ENCODE measurements around the gene KRT35.

Gene KRT35

DNA sequence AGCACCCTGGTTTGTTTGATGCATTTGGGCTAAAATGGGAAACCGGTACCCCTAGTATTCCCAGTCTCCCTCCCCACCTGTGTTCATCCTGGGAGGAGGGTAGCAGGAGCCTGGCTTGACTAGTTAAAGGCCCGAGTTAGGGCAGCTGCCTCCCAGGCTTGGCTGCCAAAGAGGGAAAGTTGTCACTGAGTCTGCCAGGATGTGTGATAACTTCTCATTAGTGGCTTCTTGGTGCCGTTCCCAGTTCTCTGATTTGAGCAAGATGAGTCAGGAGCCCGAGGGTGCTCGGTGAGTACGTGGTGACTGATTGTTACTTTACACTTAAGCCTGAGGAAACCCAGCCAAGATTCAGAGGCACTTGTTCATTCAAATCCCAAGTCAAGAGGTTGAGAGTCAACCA, 16.3 kb downstream of the KRT35 start:
- Histone ChIP-seq H3K9me3 (ENCODE audit: control insufficient read depth, low read length) (peaks cover 13% of the 10 kb centered on the region), H3K4me1 (ENCODE audit: control insufficient read depth, insufficient read depth, low read length) (peaks cover 9% of the 10 kb centered on the region), H3K36me3 (ENCODE audit: control insufficient read depth, insufficient read depth, low read length, severe bottlenecking) (no peaks in the 10 kb centered on the region), H3K9ac (ENCODE audit: low read length) (no peak overlapping the region), H3K27me3 (replicated peaks; ENCODE audit: control insufficient read depth, insufficient read depth, low read length) (peaks cover 53% of the 10 kb centered on the region), H3K4me3 (ENCODE audit: low read length) (no peak overlapping the region)
- DNase-seq (ENCODE audit: low read depth) = peak; percentile 76

DNA sequence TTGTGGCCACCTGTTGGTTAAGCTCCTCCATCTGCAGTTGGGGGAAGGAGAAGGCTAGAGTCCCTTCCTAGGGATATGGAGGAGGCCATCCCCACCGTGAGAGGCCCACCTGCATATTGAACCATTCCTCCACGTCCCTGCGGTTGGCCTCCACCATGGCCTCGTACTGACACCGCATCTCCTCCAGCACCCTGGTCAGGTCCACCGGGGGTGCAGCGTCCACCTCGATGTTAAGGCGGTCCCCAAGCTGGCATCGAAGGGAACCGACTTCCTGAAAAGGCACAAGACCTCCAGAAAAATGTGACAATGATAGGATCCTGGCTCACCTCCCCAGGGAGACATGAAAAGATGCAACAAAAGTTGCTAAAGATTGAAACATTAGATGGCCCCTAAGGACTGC, 16.8 kb downstream of the KRT35 start:
- DNase-seq (ENCODE audit: low read depth) = no peak
- Histone ChIP-seq H3K4me3 (ENCODE audit: low read length) (no peak overlapping the region), H3K4me1 (ENCODE audit: control insufficient read depth, insufficient read depth, low read length) (peaks cover 9% of the 10 kb centered on the region), H3K36me3 (ENCODE audit: control insufficient read depth, insufficient read depth, low read length, severe bottlenecking) (no peaks in the 10 kb centered on the region), H3K27me3 (replicated peaks; ENCODE audit: control insufficient read depth, insufficient read depth, low read length) (peaks cover 55% of the 10 kb centered on the region), H3K9me3 (ENCODE audit: control insufficient read depth, low read length) (peaks cover 13% of the 10 kb centered on the region), H3K9ac (ENCODE audit: low read length) (no peak overlapping the region)

DNA sequence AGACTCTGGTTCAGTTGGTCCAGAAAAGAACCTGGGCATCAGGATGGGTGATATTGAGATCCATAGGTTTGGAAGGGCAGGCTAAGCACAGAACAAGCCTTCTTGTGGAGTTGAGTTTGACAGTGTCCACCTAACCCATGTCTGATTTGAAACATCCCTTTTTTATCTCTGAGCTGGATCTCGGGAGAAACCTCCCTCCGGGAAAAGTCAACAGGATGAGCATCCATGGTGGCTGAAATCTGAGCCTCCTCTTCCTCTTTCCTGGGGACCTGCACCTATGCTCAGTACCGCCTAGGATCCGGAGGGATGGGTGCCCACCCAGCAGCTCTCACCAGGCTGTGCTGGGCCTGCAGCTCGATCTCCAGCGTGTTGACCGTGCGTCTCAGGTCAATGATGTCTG, 17.2 kb downstream of the KRT35 start:
- no peak for DNase-seq (ENCODE audit: low read depth)
- no peak overlapping the region for H3K4me3 ChIP-seq (ENCODE audit: low read length)
- H3K9ac ChIP-seq (ENCODE audit: low read length) = no peak overlapping the region
- H3K9me3 ChIP-seq (ENCODE audit: control insufficient read depth, low read length) = peaks cover 11% of the 10 kb centered on the region
- H3K4me1 ChIP-seq (ENCODE audit: control insufficient read depth, insufficient read depth, low read length) = peaks cover 9% of the 10 kb centered on the region
- H3K27me3 ChIP-seq (replicated peaks; ENCODE audit: control insufficient read depth, insufficient read depth, low read length) = peaks cover 56% of the 10 kb centered on the region
- H3K36me3 ChIP-seq (ENCODE audit: control insufficient read depth, insufficient read depth, low read length, severe bottlenecking) = no peaks in the 10 kb centered on the region

DNA sequence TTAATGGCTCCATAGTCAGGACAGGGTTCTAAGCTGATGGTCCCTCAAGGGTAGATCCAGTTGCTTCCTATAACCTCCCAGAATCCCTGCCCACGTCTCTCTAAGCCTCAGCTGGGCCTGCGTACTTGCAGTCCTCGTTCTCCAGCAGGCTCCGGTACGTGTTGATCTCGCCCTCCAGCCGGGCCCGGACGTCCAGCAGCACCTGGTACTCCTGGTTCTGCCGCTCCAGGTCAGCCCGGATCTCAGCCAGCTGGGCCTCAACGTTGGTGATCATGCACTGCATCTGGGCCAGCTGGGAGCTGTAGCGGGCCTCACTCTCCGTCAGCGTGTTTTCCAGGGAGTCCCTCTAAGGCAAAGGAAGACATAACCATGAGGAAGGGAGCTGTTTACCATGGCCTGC, 18.2 kb downstream of the KRT35 start:
- H3K9ac ChIP-seq (ENCODE audit: low read length) = no peak overlapping the region
- H3K36me3 ChIP-seq (ENCODE audit: control insufficient read depth, insufficient read depth, low read length, severe bottlenecking) = no peaks in the 10 kb centered on the region
- DNase-seq (ENCODE audit: low read depth) = no peak
- peaks cover 61% of the 10 kb centered on the region for H3K27me3 ChIP-seq (replicated peaks; ENCODE audit: control insufficient read depth, insufficient read depth, low read length)
- H3K9me3 ChIP-seq (ENCODE audit: control insufficient read depth, low read length) = peaks cover under 1% of the 10 kb centered on the region
- peaks cover 9% of the 10 kb centered on the region for H3K4me1 ChIP-seq (ENCODE audit: control insufficient read depth, insufficient read depth, low read length)
- no peak overlapping the region for H3K4me3 ChIP-seq (ENCODE audit: low read length)

DNA sequence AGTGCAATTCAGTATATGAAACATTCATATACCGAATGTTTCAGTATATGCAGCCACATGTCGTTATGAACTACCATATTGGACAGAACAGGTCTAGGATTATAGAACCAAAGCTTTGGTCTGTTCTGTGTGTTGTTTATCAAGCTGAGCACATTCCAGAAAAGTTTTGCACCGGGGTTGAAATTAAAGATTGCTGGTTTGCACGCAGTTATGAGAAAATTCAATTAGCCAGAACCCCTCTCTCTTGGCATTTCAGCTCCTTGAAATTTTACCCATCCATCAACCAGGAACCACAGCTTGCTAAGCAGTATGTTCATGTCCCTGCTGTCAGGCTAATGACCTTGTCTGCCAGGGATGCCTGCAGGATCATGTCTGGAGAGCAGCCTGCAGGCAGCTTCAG, 23.3 kb downstream of the KRT35 start:
- Histone ChIP-seq H3K27me3 (replicated peaks; ENCODE audit: control insufficient read depth, insufficient read depth, low read length) (peaks cover 54% of the 10 kb centered on the region), H3K9ac (ENCODE audit: low read length) (no peak overlapping the region), H3K4me1 (ENCODE audit: control insufficient read depth, insufficient read depth, low read length) (peaks cover 13% of the 10 kb centered on the region), H3K4me3 (ENCODE audit: low read length) (no peak overlapping the region), H3K36me3 (ENCODE audit: control insufficient read depth, insufficient read depth, low read length, severe bottlenecking) (no peaks in the 10 kb centered on the region), H3K9me3 (ENCODE audit: control insufficient read depth, low read length) (no peaks in the 10 kb centered on the region)
- no peak for DNase-seq (ENCODE audit: low read depth)

GRCh38 chr17:41456204-41456603, 24.7 kb downstream of the KRT35 start:
- Histone ChIP-seq H3K9me3 (ENCODE audit: control insufficient read depth, low read length) (peaks cover 7% of the 10 kb centered on the region), H3K27me3 (replicated peaks; ENCODE audit: control insufficient read depth, insufficient read depth, low read length) (peaks cover 49% of the 10 kb centered on the region), H3K9ac (ENCODE audit: low read length) (no peak overlapping the region), H3K36me3 (ENCODE audit: control insufficient read depth, insufficient read depth, low read length, severe bottlenecking) (no peaks in the 10 kb centered on the region), H3K4me1 (ENCODE audit: control insufficient read depth, insufficient read depth, low read length) (peaks cover 13% of the 10 kb centered on the region), H3K4me3 (ENCODE audit: low read length) (no peak overlapping the region)
- DNase-seq (ENCODE audit: low read depth) = no peak

DNA sequence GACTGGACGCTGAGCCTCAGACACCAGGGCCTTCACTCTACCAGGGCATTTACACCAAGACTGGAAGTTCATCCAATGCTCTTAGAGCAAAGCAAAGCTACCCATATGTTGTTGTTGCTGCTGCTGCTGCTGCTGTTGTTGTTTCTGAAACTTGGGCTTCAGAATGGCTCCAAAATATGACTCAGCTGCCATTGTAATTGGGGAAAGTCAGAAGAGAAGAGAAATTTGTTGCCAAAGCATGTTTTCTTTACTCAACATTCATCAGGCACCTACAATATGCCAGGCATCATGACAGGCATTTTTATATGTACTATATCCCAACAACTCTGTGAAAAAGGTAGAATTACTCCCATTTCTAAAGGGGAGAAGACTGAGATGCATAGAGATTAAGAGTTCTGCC, 25.7 kb downstream of the KRT35 start:
- H3K4me1 ChIP-seq (ENCODE audit: control insufficient read depth, insufficient read depth, low read length) = peaks cover 13% of the 10 kb centered on the region
- peaks cover 42% of the 10 kb centered on the region for H3K27me3 ChIP-seq (replicated peaks; ENCODE audit: control insufficient read depth, insufficient read depth, low read length)
- peak; percentile 44 for DNase-seq (ENCODE audit: low read depth)
- H3K36me3 ChIP-seq (ENCODE audit: control insufficient read depth, insufficient read depth, low read length, severe bottlenecking) = no peaks in the 10 kb centered on the region
- peaks cover 9% of the 10 kb centered on the region for H3K9me3 ChIP-seq (ENCODE audit: control insufficient read depth, low read length)
- H3K9ac ChIP-seq (ENCODE audit: low read length) = no peak overlapping the region
- H3K4me3 ChIP-seq (ENCODE audit: low read length) = no peak overlapping the region

DNA sequence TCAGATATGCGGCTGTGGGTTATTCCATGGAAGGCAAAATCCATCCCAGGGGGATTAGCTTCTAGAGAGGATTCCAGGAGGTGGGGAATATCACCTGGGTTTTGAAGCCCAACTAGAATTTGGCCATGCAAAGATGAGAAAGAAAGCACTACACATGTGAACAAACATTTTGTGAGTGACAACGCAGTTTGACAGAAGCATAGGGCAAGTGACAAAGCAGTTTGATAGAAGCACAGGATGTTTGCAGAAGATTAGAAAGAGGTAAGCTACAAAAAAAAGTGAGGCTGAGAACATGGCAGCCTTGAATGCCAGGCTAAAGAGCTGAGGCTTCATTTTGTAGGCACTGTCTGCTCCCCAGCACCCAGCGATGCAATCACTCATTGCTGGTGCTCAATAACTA, 27.9 kb downstream of the KRT35 start:
- no peak for DNase-seq (ENCODE audit: low read depth)
- peaks cover 9% of the 10 kb centered on the region for H3K9me3 ChIP-seq (ENCODE audit: control insufficient read depth, low read length)
- H3K27me3 ChIP-seq (replicated peaks; ENCODE audit: control insufficient read depth, insufficient read depth, low read length) = peaks cover 28% of the 10 kb centered on the region
- no peak overlapping the region for H3K9ac ChIP-seq (ENCODE audit: low read length)
- H3K4me3 ChIP-seq (ENCODE audit: low read length) = no peak overlapping the region
- H3K4me1 ChIP-seq (ENCODE audit: control insufficient read depth, insufficient read depth, low read length) = peaks cover 23% of the 10 kb centered on the region
- no peaks in the 10 kb centered on the region for H3K36me3 ChIP-seq (ENCODE audit: control insufficient read depth, insufficient read depth, low read length, severe bottlenecking)

- H3K36me3 ChIP-seq (ENCODE audit: control insufficient read depth, insufficient read depth, low read length, severe bottlenecking) = no peaks in the 10 kb centered on the region
- no peak for DNase-seq (ENCODE audit: low read depth)
- H3K4me1 ChIP-seq (ENCODE audit: control insufficient read depth, insufficient read depth, low read length) = peaks cover 30% of the 10 kb centered on the region
- H3K27me3 ChIP-seq (replicated peaks; ENCODE audit: control insufficient read depth, insufficient read depth, low read length) = peaks cover 24% of the 10 kb centered on the region
- H3K9ac ChIP-seq (ENCODE audit: low read length) = no peak overlapping the region
- H3K9me3 ChIP-seq (ENCODE audit: control insufficient read depth, low read length) = peaks cover 9% of the 10 kb centered on the region
- no peak overlapping the region for H3K4me3 ChIP-seq (ENCODE audit: low read length)
Measured at GRCh38 chr17:41452281-41452680, 28.7 kb downstream of the KRT35 start.

GRCh38 chr17:41451154-41451728, 29.7 kb downstream of the KRT35 start:
- DNase-seq (ENCODE audit: low read depth) = no peak

GRCh38 chr17:41449008-41449407, 31.9 kb downstream of the KRT35 start:
- H3K36me3 ChIP-seq (ENCODE audit: control insufficient read depth, insufficient read depth, low read length, severe bottlenecking) = no peaks in the 10 kb centered on the region
- H3K9ac ChIP-seq (ENCODE audit: low read length) = no peak overlapping the region
- peaks cover 16% of the 10 kb centered on the region for H3K27me3 ChIP-seq (replicated peaks; ENCODE audit: control insufficient read depth, insufficient read depth, low read length)
- H3K9me3 ChIP-seq (ENCODE audit: control insufficient read depth, low read length) = peaks cover 9% of the 10 kb centered on the region
- DNase-seq (ENCODE audit: low read depth) = no peak
- no peak overlapping the region for H3K4me3 ChIP-seq (ENCODE audit: low read length)
- H3K4me1 ChIP-seq (ENCODE audit: control insufficient read depth, insufficient read depth, low read length) = peaks cover 34% of the 10 kb centered on the region

More at GRCh38 chr17:41451154-41451728, 29.7 kb downstream of the KRT35 start:
- H3K4me3 ChIP-seq (ENCODE audit: low read length) = no peak overlapping the region
- no peak overlapping the region for H3K9ac ChIP-seq (ENCODE audit: low read length)
- H3K36me3 ChIP-seq (ENCODE audit: control insufficient read depth, insufficient read depth, low read length, severe bottlenecking) = no peaks in the 10 kb centered on the region
- peaks cover 39% of the 10 kb centered on the region for H3K4me1 ChIP-seq (ENCODE audit: control insufficient read depth, insufficient read depth, low read length)
- H3K27me3 ChIP-seq (replicated peaks; ENCODE audit: control insufficient read depth, insufficient read depth, low read length) = peaks cover 19% of the 10 kb centered on the region
- H3K9me3 ChIP-seq (ENCODE audit: control insufficient read depth, low read length) = peaks cover 9% of the 10 kb centered on the region

DNA sequence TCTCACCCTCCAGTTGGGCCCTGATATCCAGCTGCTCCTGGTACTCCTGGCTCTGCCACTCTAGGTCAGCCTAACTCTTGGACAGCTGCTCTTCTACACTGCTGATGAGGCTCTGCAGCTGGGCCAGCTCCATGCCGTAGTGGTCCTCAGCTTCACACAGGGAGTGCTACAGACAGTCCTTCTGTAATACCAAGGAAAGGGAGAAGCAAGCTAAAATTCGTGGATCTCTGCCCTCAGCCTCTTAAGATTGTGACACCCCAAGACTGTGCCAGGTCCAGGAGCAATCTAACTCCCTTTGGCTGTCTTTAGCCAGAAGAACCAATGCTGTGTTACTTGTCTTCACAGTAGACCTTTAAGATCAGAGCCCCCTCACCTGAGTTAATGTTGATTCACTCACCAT, 32.4 kb downstream of the KRT35 start:
- no peak overlapping the region for H3K9ac ChIP-seq (ENCODE audit: low read length)
- no peak overlapping the region for H3K4me3 ChIP-seq (ENCODE audit: low read length)
- no peaks in the 10 kb centered on the region for H3K36me3 ChIP-seq (ENCODE audit: control insufficient read depth, insufficient read depth, low read length, severe bottlenecking)
- H3K27me3 ChIP-seq (replicated peaks; ENCODE audit: control insufficient read depth, insufficient read depth, low read length) = peaks cover 11% of the 10 kb centered on the region
- H3K4me1 ChIP-seq (ENCODE audit: control insufficient read depth, insufficient read depth, low read length) = peaks cover 37% of the 10 kb centered on the region
- DNase-seq (ENCODE audit: low read depth) = no peak
- peaks cover 9% of the 10 kb centered on the region for H3K9me3 ChIP-seq (ENCODE audit: control insufficient read depth, low read length)
